OCI-LY1 (cell line): ENCODE data around the gene CLIP3.

ENCODE experiments used
- H2AFZ ChIP-seq: fragments of 200-600 bp; sonication (generic), shearing (Covaris generic); 2 replicates; pipeline ENCODE4 v1.6.0; 2014; ENCODE audit warnings: antibody characterized with exemption, mild to moderate bottlenecking, low read length
- H3F3A ChIP-seq: fragments of 200-600 bp; sonication (generic), shearing (Covaris generic); 2 replicates; pipeline ENCODE4 v1.6.0; 2014; ENCODE audit warnings: mild to moderate bottlenecking, antibody characterized with exemption, low read length, moderate library complexity; ENCODE audit not compliant: insufficient read depth
- H3K27ac ChIP-seq: fragments of 200-600 bp; sonication (generic); 2 replicates; pipeline ENCODE4 v1.5.1; 2014; ENCODE audit warnings: low read length, mixed run types, mild to moderate bottlenecking, low read depth; ENCODE audit not compliant: poor library complexity, severe bottlenecking
- H3K27me3 ChIP-seq: fragments of 200-600 bp; sonication (generic); 2 replicates; pipeline ENCODE4 v1.6.0; 2014; ENCODE audit warnings: antibody characterized with exemption, mild to moderate bottlenecking, low read length, moderate library complexity; ENCODE audit not compliant: insufficient read depth
- H3K36me3 ChIP-seq: fragments of 200-600 bp; sonication (generic); 2 replicates; pipeline ENCODE4 v1.6.1; 2014; ENCODE audit warnings: mild to moderate bottlenecking, antibody characterized with exemption, low read length, moderate library complexity, mixed read lengths; ENCODE audit not compliant: insufficient read depth
- H3K4me1 ChIP-seq: fragments of 200-600 bp; sonication (generic); 2 replicates; pipeline ENCODE4 v1.5.1; 2014; ENCODE audit warnings: mild to moderate bottlenecking, low read length, moderate library complexity; ENCODE audit not compliant: insufficient read depth, severe bottlenecking
- H3K4me2 ChIP-seq: fragments of 200-600 bp; sonication (generic), shearing (Covaris generic); 2 replicates; pipeline ENCODE4 v1.6.1; 2014; ENCODE audit warnings: low read length
- H3K4me3 ChIP-seq: fragments of 200-600 bp; sonication (generic); 2 replicates; pipeline ENCODE4 v1.5.1; 2014; ENCODE audit warnings: low read length, low read depth, mild to moderate bottlenecking, mixed read lengths; ENCODE audit not compliant: poor library complexity, severe bottlenecking
- H3K79me2 ChIP-seq: fragments of 200-600 bp; shearing (Covaris generic); 2 replicates; pipeline ENCODE4 v1.6.1; 2016; ENCODE audit warnings: mixed run types, low read length, mixed read lengths; ENCODE audit not compliant: insufficient read depth
- H3K9ac ChIP-seq: fragments of 200-600 bp; sonication (generic), shearing (Covaris generic); 2 replicates; pipeline ENCODE4 v1.6.1; 2014; ENCODE audit warnings: mild to moderate bottlenecking, low read length, mixed read lengths
- H3K9me2 ChIP-seq: fragments of 200-600 bp; sonication (generic), shearing (Covaris generic); 2 replicates; pipeline ENCODE4 v1.6.1; 2014; ENCODE audit warnings: low read depth, mild to moderate bottlenecking, low read length, mixed read lengths
- H3K9me3 ChIP-seq: fragments of 200-600 bp; shearing (Covaris generic); 2 replicates; pipeline ENCODE4 v1.6.1; 2014; ENCODE audit warnings: low read length, mixed read lengths
- H4K20me1 ChIP-seq: fragments of 200-600 bp; sonication (generic), shearing (Covaris generic); 2 replicates; pipeline ENCODE4 v1.6.0; 2016; ENCODE audit warnings: mild to moderate bottlenecking, low read length; ENCODE audit not compliant: insufficient read depth
- CTCF ChIP-seq: fragments of 200-600 bp; sonication (generic), shearing (Covaris generic); IDR thresholded peaks from 2 replicates; pipeline ENCODE4 v1.5.1; 2017; ENCODE audit warnings: mild to moderate bottlenecking, antibody characterized with exemption, low read length, moderate library complexity, mixed read lengths
- EZH2 ChIP-seq: fragments of 200-600 bp; sonication (generic), shearing (Covaris generic); IDR thresholded peaks from 2 replicates; pipeline ENCODE4 v1.8.0; 2017; ENCODE audit warnings: borderline replicate concordance, mixed run types, mild to moderate bottlenecking, antibody characterized with exemption, low read length, moderate library complexity, mixed read lengths

The CLIP3 gene

GRCh38 chr19:36054733-36055686, 22.3 kb upstream of the CLIP3 start, which contains the start of gene WDR62:
Gene WDR62 (plus strand): TSS chr19:36054897. CDS start chr19:36054972, 75 bp downstream.
- Histone ChIP-seq H3K4me1 (peaks cover 35% of the 10 kb centered on the region), H3K4me2 (peak within 1 kb of the TSS; percentile 100), H3F3A (peaks cover 4% of the 10 kb centered on the region; the same call in 1 of the 2 replicates), H3K36me3 (peaks cover 34% of the 10 kb centered on the region), H3K27ac (peak within 1 kb of the TSS; percentile 94), H3K9me3 (no peaks in the 10 kb centered on the region), H4K20me1 (no peaks in the 10 kb centered on the region), H3K27me3 (no peaks in the 10 kb centered on the region), H2AFZ (peak within 1 kb of the TSS; percentile 60; the same call in 1 of the 2 replicates), H3K79me2 (peaks cover 28% of the 10 kb centered on the region), H3K4me3 (peak within 1 kb of the TSS; percentile 98), H3K9ac (peak within 1 kb of the TSS; percentile 91), H3K9me2 (no peaks in the 10 kb centered on the region)
- TF ChIP-seq EZH2 (no peak), CTCF (no peak)

GRCh38 chr19:36054119-36054732, 21.6 kb upstream of the CLIP3 start, which contains the start of gene THAP8:
Gene THAP8 (minus strand): TSS chr19:36054285. CDS start chr19:36054217, 68 bp downstream.
- Histone ChIP-seq H3K4me3 (peak within 1 kb of the TSS; percentile 98), H3K36me3 (peaks cover 27% of the 10 kb centered on the region), H3K4me1 (peaks cover 35% of the 10 kb centered on the region), H3F3A (peaks cover 4% of the 10 kb centered on the region; the same call in 1 of the 2 replicates), H3K27ac (peak within 1 kb of the TSS; percentile 94), H3K9me2 (no peaks in the 10 kb centered on the region), H3K79me2 (peaks cover 28% of the 10 kb centered on the region), H3K4me2 (peak within 1 kb of the TSS; percentile 100), H3K9ac (peak within 1 kb of the TSS; percentile 91), H4K20me1 (no peaks in the 10 kb centered on the region), H3K9me3 (no peaks in the 10 kb centered on the region), H2AFZ (peak within 1 kb of the TSS; percentile 60; the same call in 1 of the 2 replicates), H3K27me3 (no peaks in the 10 kb centered on the region)
- TF ChIP-seq EZH2 (no peak), CTCF (peak; percentile 42; the same call in 1 of the 2 replicates)

- H3K27me3 ChIP-seq: no peaks in the 10 kb centered on the region
- no peak overlapping the region for H2AFZ ChIP-seq
- no peak overlapping the region for H3K9ac ChIP-seq
- no peak overlapping the region for H3K4me2 ChIP-seq
- H3K27ac ChIP-seq: no peak overlapping the region
- H3K36me3 ChIP-seq: peaks cover 3% of the 10 kb centered on the region; the same call in 1 of the 2 replicates
- peaks cover 4% of the 10 kb centered on the region; the same call in 1 of the 2 replicates for H3F3A ChIP-seq
- no peaks in the 10 kb centered on the region for H3K9me2 ChIP-seq
- TF ChIP-seq EZH2 (no peak), CTCF (no peak)
- no peak overlapping the region for H3K4me3 ChIP-seq
- peaks cover 16% of the 10 kb centered on the region for H3K79me2 ChIP-seq
- no peaks in the 10 kb centered on the region for H3K9me3 ChIP-seq
- H3K4me1 ChIP-seq: peaks cover 27% of the 10 kb centered on the region
- no peaks in the 10 kb centered on the region for H4K20me1 ChIP-seq
Observed at GRCh38 chr19:36051637-36052036, 19.0 kb upstream of the CLIP3 start.
